SK-N-SH (cell line): Measurements from ENCODE around the gene VWF. TPM values are rescaled to one million over a fixed set of nuclear protein-coding genes. Genes with fewer than 3 reads are reported as not detected.

Experiments
- CTCF ChIA-PET: fragments of 300-600, 350-600 bp; formaldehyde crosslinking; extraction: SDS; loops from one replicate; lab custom pipeline; 2021; lab: Yijun Ruan, JAX
- POLR2A ChIA-PET: fragments of 350-600 bp; sonication (Branson Sonifier 250); formaldehyde crosslinking; extraction: SDS; loops from one replicate; lab custom pipeline; 2020; ENCODE audit warnings: antibody characterized with exemption, inconsistent platforms; lab: Yijun Ruan, JAX
- DNase-seq: peaks from one replicate; pipeline ENCODE4 v3.0.0; 2012
- H2AFZ ChIP-seq: fragments of 200-600 bp; sonication (generic); 2 replicates; pipeline ENCODE4 v1.8.1; 2016; ENCODE audit warnings: antibody characterized with exemption, mild to moderate bottlenecking, low read depth
- H3F3A ChIP-seq: fragments of 200-600 bp; sonication (generic); replicated peaks from 2 replicates; pipeline ENCODE3; 2016; ENCODE audit warnings: antibody characterized with exemption, mild to moderate bottlenecking; ENCODE audit not compliant: insufficient read depth
- H3K27ac ChIP-seq, 2 experiments: fragments of 200-500 bp in 1 of 2; fragments of 200-600 bp in 1 of 2; sonication (Bioruptor generic) in 1 of 2; sonication (generic), shearing (Covaris generic) in 1 of 2; 2 replicates each; pipeline versions ENCODE4 v1.5.1 to v1.6.1; 2014 to 2016; ENCODE audit warnings: low read depth in 2 of 2, inconsistent platforms in 1 of 2, low read length in 1 of 2, mild to moderate bottlenecking in 1 of 2, mixed read lengths in 1 of 2
- H3K27me3 ChIP-seq: fragments of 200-600 bp; sonication (generic), shearing (Covaris generic); 2 replicates; pipeline ENCODE4 v1.6.1; 2016; ENCODE audit warnings: mixed run types; ENCODE audit not compliant: insufficient read depth
- H3K36me3 ChIP-seq, 2 experiments: fragments of 200-500 bp in 1 of 2; fragments of 200-600 bp in 1 of 2; sonication (Bioruptor generic) in 1 of 2; sonication (generic) in 1 of 2; replicated peaks in 1 of 2; 2 replicates each; pipeline versions ENCODE3 to v1.5.1; 2014 to 2016; ENCODE audit warnings: low read length in 1 of 2, mild to moderate bottlenecking in 1 of 2; ENCODE audit not compliant: insufficient read depth in 2 of 2, control insufficient read depth in 1 of 2
- H3K4me1 ChIP-seq, 2 experiments: fragments of 200-500 bp in 1 of 2; fragments of 200-600 bp in 1 of 2; sonication (Bioruptor generic) in 1 of 2; sonication (generic), shearing (Covaris generic) in 1 of 2; 2 replicates each; pipeline versions ENCODE4 v1.5.1 to v1.6.1; 2014 to 2016; ENCODE audit warnings: low read depth in 1 of 2, low read length in 1 of 2, mixed run types in 1 of 2; ENCODE audit not compliant: insufficient read depth in 2 of 2, control insufficient read depth in 1 of 2
- H3K4me2 ChIP-seq: fragments of 200-600 bp; sonication (generic), shearing (Covaris generic); 2 replicates; pipeline ENCODE4 v1.6.1; 2017; ENCODE audit warnings: mixed run types
- H3K4me3 ChIP-seq, 2 experiments: fragments of 200-500 bp in 1 of 2; fragments of 200-600 bp in 1 of 2; sonication (Bioruptor generic) in 1 of 2; sonication (generic), shearing (Covaris generic) in 1 of 2; 2 replicates each; pipeline versions ENCODE4 v1.5.1 to v1.8.1; 2014 to 2016; ENCODE audit warnings: low read depth in 2 of 2, inconsistent platforms in 1 of 2, low read length in 1 of 2, mild to moderate bottlenecking in 1 of 2, mixed read lengths in 1 of 2, moderate library complexity in 1 of 2
- H3K79me2 ChIP-seq: fragments of 200-600 bp; sonication (generic); 2 replicates; pipeline ENCODE4 v1.8.1; 2017; ENCODE audit warnings: mild to moderate bottlenecking; ENCODE audit not compliant: insufficient read depth
- H3K9ac ChIP-seq: fragments of 200-600 bp; sonication (generic); 2 replicates; pipeline ENCODE4 v1.6.1; 2017; ENCODE audit warnings: mixed run types
- H3K9me2 ChIP-seq: fragments of 200-600 bp; sonication (generic); 2 replicates; pipeline ENCODE4 v1.6.1; 2017; ENCODE audit warnings: mixed run types
- H3K9me3 ChIP-seq: fragments of 200-600 bp; sonication (generic); 2 replicates; pipeline ENCODE4 v1.6.1; 2017; ENCODE audit warnings: mixed run types, mild to moderate bottlenecking, moderate library complexity
- H4K20me1 ChIP-seq: fragments of 200-600 bp; sonication (generic); 2 replicates; pipeline ENCODE4 v1.6.1; 2017; ENCODE audit warnings: mild to moderate bottlenecking, mixed run types; ENCODE audit not compliant: insufficient read depth
- CTCF ChIP-seq: fragments of 200-600 bp; sonication (generic); IDR thresholded peaks from 2 replicates; pipeline ENCODE4 v1.6.1; 2017; ENCODE audit warnings: antibody characterized with exemption, mild to moderate bottlenecking, moderate library complexity
- FOSL2 ChIP-seq: IDR thresholded peaks from 2 replicates; pipeline ENCODE4 v1.4.0; 2012; ENCODE audit warnings: low read depth, mild to moderate bottlenecking, moderate library complexity, borderline replicate concordance
- FOXJ3 ChIP-seq: sonication (generic); formaldehyde crosslinking; IDR thresholded peaks from 2 replicates; pipeline ENCODE4 v1.5.1; 2020; ENCODE audit warnings: mild to moderate bottlenecking, missing genetic modification reagents
- FOXM1 ChIP-seq: IDR thresholded peaks from 2 replicates; pipeline ENCODE4 v1.4.0; 2012; ENCODE audit warnings: low read depth, mild to moderate bottlenecking
- GATA2 ChIP-seq: sonication (generic); formaldehyde crosslinking; IDR thresholded peaks from 2 replicates; pipeline ENCODE4 v1.5.0; 2020; ENCODE audit warnings: mild to moderate bottlenecking, missing genetic modification reagents
- IRF3 ChIP-seq: fragments of 150-350 bp; IDR thresholded peaks from 2 replicates; pipeline ENCODE4 v1.6.1; 2016; ENCODE audit warnings: mild to moderate bottlenecking, low read depth, low read length
- JUND ChIP-seq: IDR thresholded peaks from 2 replicates; pipeline ENCODE4 v1.4.0; 2012
- MAX ChIP-seq: IDR thresholded peaks from 2 replicates; pipeline ENCODE4 v1.4.0; 2012; ENCODE audit warnings: low read depth
- MEF2A ChIP-seq: IDR thresholded peaks from 2 replicates; pipeline ENCODE4 v1.4.0; 2012; ENCODE audit warnings: low read depth, borderline replicate concordance
- NFIC ChIP-seq: IDR thresholded peaks from 2 replicates; pipeline ENCODE4 v1.4.0; 2012; ENCODE audit warnings: borderline replicate concordance
- NRF1 ChIP-seq: IDR thresholded peaks from 2 replicates; pipeline ENCODE4 v1.6.1; 2012; ENCODE audit warnings: low read depth, mild to moderate bottlenecking, low read length
- RAD21 ChIP-seq: IDR thresholded peaks from 2 replicates; pipeline ENCODE4 v1.6.1; 2012; ENCODE audit warnings: mild to moderate bottlenecking, low read length
- RCOR1 ChIP-seq: fragments of 150-350 bp; IDR thresholded peaks from 2 replicates; pipeline ENCODE4 v1.6.1; 2017; ENCODE audit warnings: antibody characterized with exemption, low read length
- RFX5 ChIP-seq: IDR thresholded peaks from 2 replicates; pipeline ENCODE4 v1.6.1; 2012; ENCODE audit warnings: mild to moderate bottlenecking, improper control_type of control experiment, low read length
- RXRA ChIP-seq: IDR thresholded peaks from 2 replicates; pipeline ENCODE4 v1.4.0; 2012; ENCODE audit warnings: low read depth, mild to moderate bottlenecking, borderline replicate concordance
- SIN3A ChIP-seq: IDR thresholded peaks from 2 replicates; pipeline ENCODE4 v1.6.1; 2012; ENCODE audit warnings: low read depth, mild to moderate bottlenecking, low read length, moderate library complexity, borderline replicate concordance
- SMC3 ChIP-seq: IDR thresholded peaks from 2 replicates; pipeline ENCODE4 v1.6.1; 2012; ENCODE audit warnings: low read depth, low read length, improper control_type of control experiment
- TAF1 ChIP-seq: IDR thresholded peaks from 2 replicates; pipeline ENCODE4 v1.6.1; 2012; ENCODE audit warnings: low read depth, mild to moderate bottlenecking, low read length, moderate library complexity, borderline replicate concordance
- TCF12 ChIP-seq: IDR thresholded peaks from 2 replicates; pipeline ENCODE4 v1.4.0; 2012
- TEAD4 ChIP-seq: IDR thresholded peaks from 2 replicates; pipeline ENCODE4 v1.4.0; 2012; ENCODE audit warnings: mild to moderate bottlenecking, borderline replicate concordance; ENCODE audit not compliant: insufficient read depth
- ZBTB33 ChIP-seq: IDR thresholded peaks from 2 replicates; pipeline ENCODE4 v1.4.0; 2012; ENCODE audit warnings: low read depth, borderline replicate concordance
- WGBS: methylation state at CpG from one replicate; pipeline ENCODE4 v1.1.6; 2017; ENCODE audit warnings: low lambda C conversion rate; 5-methylcytosine and 5-hydroxymethylcytosine counted together
- polyA plus RNA-seq, 3 experiments: library from polyadenylated mRNA; depleted of rRNA; stranded (reverse); fragments of >200 nt; gene quantifications; 2 replicates each; pipeline ENCODE4 v1.2.3, GENCODE V29; 2012

VWF gene
- polyA plus RNA-seq, 1 of the 3 experiments (the other 2 are of a cell fraction), result 0.12 TPM

GRCh38 chr12:5914387-5915149 lies 209.9 kb downstream of the VWF start:
- peaks cover 0 to 11% of the 10 kb centered on the region in 2 experiments; a peak in 1 of 4 replicates for H3K4me1 ChIP-seq
- DNase-seq, result no peak
- no peaks in the 10 kb centered on the region for H3K9me2 ChIP-seq
- peaks cover 49% of the 10 kb centered on the region; the same call in 1 of the 2 replicates for H3K27me3 ChIP-seq
- ChIA-PET POLR2A (no interaction called here), CTCF (interaction anchor here (1.5 kb wide), 1 partner anchor 10 kb away, joined by 3 read pairs; no protein-coding TSS in a partner anchor)
- no peak overlapping the region for H3K9ac ChIP-seq
- H2AFZ ChIP-seq, result no peak overlapping the region
- H3F3A ChIP-seq, result no peaks in the 10 kb centered on the region
- WGBS, result 29% methylated on average over 11 of the region's 11 CpGs
- H3K36me3 ChIP-seq, result no peaks in the 10 kb centered on the region
- no peak overlapping the region for H3K4me3 ChIP-seq
- H3K79me2 ChIP-seq, result no peaks in the 10 kb centered on the region
- H4K20me1 ChIP-seq, result no peaks in the 10 kb centered on the region
- no peaks in the 10 kb centered on the region for H3K9me3 ChIP-seq
- H3K27ac ChIP-seq, result no peak overlapping the region
- no peak overlapping the region for H3K4me2 ChIP-seq
- TF ChIP-seq RCOR1, result no peak
- TF ChIP-seq RXRA, result no peak
- TF ChIP-seq RFX5, result no peak
- no peak for TF ChIP-seq GATA2 (CRISPR knock-in tag)
- TF ChIP-seq SMC3, result no peak
- no peak for TF ChIP-seq FOSL2
- TF ChIP-seq TCF12, result no peak
- no peak for TF ChIP-seq TAF1
- no peak for TF ChIP-seq NFIC
- no peak for TF ChIP-seq MAX
- no peak for TF ChIP-seq CTCF
- no peak for TF ChIP-seq FOXM1
- no peak for TF ChIP-seq TEAD4

- TF ChIP-seq TAF1 (no peak), SIN3A (no peak), FOXJ3 (CRISPR knock-in tag) (no peak), IRF3 (no peak), RAD21 (no peak), JUND (no peak), FOXM1 (no peak), MEF2A (no peak), RXRA (no peak), ZBTB33 (no peak), NRF1 (no peak)
- Histone ChIP-seq H3K4me3 (no peak overlapping the region), H3K4me1 (peaks cover 0 to 11% of the 10 kb centered on the region in 2 experiments; a peak in 1 of 4 replicates), H3K79me2 (no peaks in the 10 kb centered on the region), H3K27ac (no peak overlapping the region), H3K9me2 (no peaks in the 10 kb centered on the region), H3K9me3 (no peaks in the 10 kb centered on the region), H3K27me3 (peaks cover 55% of the 10 kb centered on the region; the same call in 1 of the 2 replicates), H3K36me3 (no peaks in the 10 kb centered on the region), H3F3A (no peaks in the 10 kb centered on the region), H3K9ac (no peak overlapping the region), H3K4me2 (no peak overlapping the region), H4K20me1 (no peaks in the 10 kb centered on the region), H2AFZ (no peak overlapping the region)
- no peak for DNase-seq
- WGBS, result 42% methylated on average over 9 of the region's 9 CpGs
- POLR2A ChIA-PET, result no interaction called here
- CTCF ChIA-PET, result no interaction called here
These were observed 211.1 kb downstream of the VWF start for GRCh38 chr12:5913387-5913786.
